ENCODE data around the gene WNK1.

DNA sequence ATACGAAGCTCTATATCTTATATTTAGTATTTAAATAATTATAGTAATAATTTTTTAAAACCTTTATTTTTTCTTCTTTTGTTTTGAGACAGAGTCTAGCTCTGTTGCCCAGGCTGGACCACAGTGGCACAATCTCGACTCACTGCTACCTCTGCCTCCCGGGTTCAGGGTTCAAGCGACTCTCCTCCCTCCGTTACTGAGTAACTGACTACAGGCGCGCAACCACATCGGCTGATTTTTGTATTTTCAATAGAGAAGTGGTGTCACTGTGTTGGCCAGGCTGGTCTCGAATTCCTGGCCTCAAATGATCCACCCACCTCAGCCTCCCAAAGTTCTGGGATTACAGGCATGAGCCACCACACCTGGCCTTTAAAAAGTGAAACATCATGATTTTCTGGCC is 13.0 kb upstream of the WNK1 start:
- TF ChIP-seq, protein P1, sequence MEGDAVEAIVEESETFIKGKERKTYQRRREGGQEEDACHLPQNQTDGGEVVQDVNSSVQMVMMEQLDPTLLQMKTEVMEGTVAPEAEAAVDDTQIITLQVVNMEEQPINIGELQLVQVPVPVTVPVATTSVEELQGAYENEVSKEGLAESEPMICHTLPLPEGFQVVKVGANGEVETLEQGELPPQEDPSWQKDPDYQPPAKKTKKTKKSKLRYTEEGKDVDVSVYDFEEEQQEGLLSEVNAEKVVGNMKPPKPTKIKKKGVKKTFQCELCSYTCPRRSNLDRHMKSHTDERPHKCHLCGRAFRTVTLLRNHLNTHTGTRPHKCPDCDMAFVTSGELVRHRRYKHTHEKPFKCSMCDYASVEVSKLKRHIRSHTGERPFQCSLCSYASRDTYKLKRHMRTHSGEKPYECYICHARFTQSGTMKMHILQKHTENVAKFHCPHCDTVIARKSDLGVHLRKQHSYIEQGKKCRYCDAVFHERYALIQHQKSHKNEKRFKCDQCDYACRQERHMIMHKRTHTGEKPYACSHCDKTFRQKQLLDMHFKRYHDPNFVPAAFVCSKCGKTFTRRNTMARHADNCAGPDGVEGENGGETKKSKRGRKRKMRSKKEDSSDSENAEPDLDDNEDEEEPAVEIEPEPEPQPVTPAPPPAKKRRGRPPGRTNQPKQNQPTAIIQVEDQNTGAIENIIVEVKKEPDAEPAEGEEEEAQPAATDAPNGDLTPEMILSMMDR (IDR thresholded peaks at IDR 0.05 in 4 of 5, conservative IDR thresholded peaks at IDR 0.05 in 1 of 5): no peak
- TF ChIP-seq POLR2A (IDR thresholded peaks at IDR 0.05): no peak

Measured in gastrocnemius medialis (tissue), 4 donors.